ENCODE data around the gene XAB2. TPM values are rescaled to one million over a fixed set of nuclear protein-coding genes. Genes with fewer than 3 reads are reported as not detected.
"Not testable (repeated sequence)": the region's sequence is repeated elsewhere in the genome, so short reads cannot be mapped to it uniquely, and the experiment has no call there.

XAB2 gene
- total RNA-seq, 1 donor from 2014 or later = 24.1 TPM

DNA sequence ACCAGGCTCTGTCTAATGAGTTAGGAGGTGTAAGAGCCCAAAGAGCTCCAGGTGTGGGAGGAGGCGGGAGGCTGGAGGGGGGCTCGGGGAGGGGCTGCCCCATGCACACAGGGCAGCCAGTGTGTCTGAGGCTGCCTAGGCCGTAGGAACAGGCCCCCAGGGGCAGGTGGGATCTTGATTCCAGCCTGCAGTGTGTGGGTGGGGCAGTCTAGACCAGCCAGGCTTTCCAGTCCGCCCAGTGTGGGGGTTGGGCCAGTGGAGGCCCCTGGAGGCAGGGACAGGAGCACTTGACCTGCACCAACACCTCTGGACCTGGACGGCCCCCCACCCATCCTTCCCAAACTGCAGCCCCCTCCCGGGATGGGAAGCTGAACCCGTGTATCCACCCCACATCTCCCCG lies 39.1 kb downstream of the XAB2 start:
- DNase-seq (ENCODE audit: low spot score in 2 of 2) (no peak), FAIRE-seq (no peak)

DNA sequence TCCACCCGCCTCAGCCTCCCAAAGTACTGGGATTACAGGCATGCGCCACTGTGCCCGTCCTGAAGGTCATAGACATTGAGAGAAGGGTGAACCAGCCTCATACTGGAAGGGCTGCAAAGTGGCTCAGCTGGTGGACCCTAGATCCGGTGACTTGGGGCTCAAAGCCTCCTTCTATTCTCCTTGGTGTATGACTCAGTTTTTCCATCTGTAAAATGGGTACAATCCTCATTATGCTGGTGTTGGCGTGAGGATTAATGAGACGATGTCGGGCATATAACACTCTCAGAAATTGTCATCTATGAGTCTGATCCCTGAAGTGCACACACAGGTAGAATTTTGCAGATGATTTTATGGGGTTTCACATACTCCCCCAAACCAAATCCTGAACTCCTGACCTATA lies 39.5 kb downstream of the XAB2 start:
- DNase-seq (ENCODE audit: low spot score in 2 of 2) (no peak), FAIRE-seq (no peak)

GRCh38 chr19:7582446-7582845 lies 46.9 kb downstream of the XAB2 start:
- no peak for FAIRE-seq

GRCh38 chr19:7579182-7579581 lies 50.2 kb downstream of the XAB2 start:
- no peak for FAIRE-seq
- DNase-seq (ENCODE audit: low spot score in 2 of 2) = no peak

More at GRCh38 chr19:7582446-7582845, 46.9 kb downstream of the XAB2 start:
- DNase-seq (ENCODE audit: low spot score in 2 of 2) = no peak

- DNase-seq (ENCODE audit: low spot score in 2 of 2) = no peak
- FAIRE-seq = no peak
These were observed 51.2 kb downstream of the XAB2 start for GRCh38 chr19:7578127-7578526.

- DNase-seq (ENCODE audit: low spot score in 2 of 2); FAIRE-seq: not testable (repeated sequence)
These were observed 51.9 kb downstream of the XAB2 start for GRCh38 chr19:7577422-7577821.

DNA sequence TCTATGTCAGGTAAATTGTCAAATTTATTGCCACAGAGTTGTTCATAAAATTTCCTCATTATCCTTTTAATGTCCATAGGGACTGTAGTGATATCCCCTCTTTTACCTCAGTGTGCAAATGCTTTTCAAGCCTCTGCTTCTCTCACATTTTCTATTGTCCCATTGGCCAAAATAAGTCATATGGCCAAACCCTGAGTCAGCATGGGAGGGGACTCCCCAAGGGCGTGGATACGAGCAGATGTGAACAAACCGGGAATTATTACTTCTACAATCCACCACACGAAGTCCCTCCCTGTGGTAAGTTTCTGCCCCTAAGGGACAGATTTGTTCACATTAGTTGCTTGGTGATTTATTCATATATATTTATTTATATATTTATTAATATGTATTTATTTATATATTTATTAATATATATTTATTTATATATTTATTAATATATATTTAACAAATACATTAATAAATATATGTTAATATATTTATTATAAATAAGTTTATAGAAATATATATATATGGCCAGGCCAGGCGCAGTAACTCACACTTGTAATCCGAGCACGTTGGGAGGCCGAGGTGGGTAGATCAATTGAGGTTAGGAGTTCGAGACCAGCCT lies 53.8 kb downstream of the XAB2 start:
- peak; percentile 76 for FAIRE-seq
- DNase-seq (ENCODE audit: low spot score in 2 of 2) = no peak

GRCh38 chr19:7570761-7571160 lies 58.6 kb downstream of the XAB2 start:
- FAIRE-seq (no peak), DNase-seq (ENCODE audit: low spot score in 2 of 2) (no peak)

Small RNA genes lying within 50 kb of the gene (small RNA-seq; reads per million reads assigned to genes)
- not detected for gene MIR6792

Other genes with a start within 250 kb of the XAB2 start
- gene PEX11G, start 140.5 kb downstream of the XAB2 start, total RNA-seq = 1.2 TPM
- gene ZNF358, start 113.4 kb downstream of the XAB2 start, total RNA-seq = 10.6 TPM
- gene MCOLN1, start 106.9 kb downstream of the XAB2 start, total RNA-seq = 7.7 TPM
- 45.2 TPM for gene PNPLA6, start 93.8 kb downstream of the XAB2 start, total RNA-seq
- 16.3 TPM for gene CAMSAP3, start 33.7 kb downstream of the XAB2 start, total RNA-seq
- gene PET100, start 248 bp upstream of the XAB2 start, total RNA-seq = 29.3 TPM
- gene PCP2, start 4.2 kb upstream of the XAB2 start, total RNA-seq = not detected
- 2.4 TPM for gene STXBP2, start 7.6 kb upstream of the XAB2 start, total RNA-seq
- not detected for gene RETN, start 39.5 kb upstream of the XAB2 start, total RNA-seq
- gene MCEMP1, start 47.5 kb upstream of the XAB2 start, total RNA-seq = not detected
- gene TRAPPC5, start 51.3 kb upstream of the XAB2 start, total RNA-seq = 15.5 TPM
- not detected for gene FCER2, start 72.6 kb upstream of the XAB2 start, total RNA-seq
- gene CLEC4G, start 102.6 kb upstream of the XAB2 start, total RNA-seq = 0.82 TPM
- 0.82 TPM for gene CD209, start 118.0 kb upstream of the XAB2 start, total RNA-seq
- not detected for gene CLEC4M, start 133.7 kb upstream of the XAB2 start, total RNA-seq
- gene EVI5L, start 200.7 kb upstream of the XAB2 start, total RNA-seq = 47.7 TPM
- 2.9 TPM for gene PRR36, start 244.8 kb upstream of the XAB2 start, total RNA-seq